Fibroblast of lung (primary cell): ENCODE results near the gene GPR152. TPM values are rescaled to one million over a fixed set of nuclear protein-coding genes. Genes with fewer than 3 reads are reported as not detected.

ENCODE experiments used
- DNase-seq, 2 donors: peaks; one replicate each; pipeline versions ENCODE4 v3.0.0 to v3.0.0-alpha.2; 2010; ENCODE audit warnings: low read depth in 2 of 2
- H2AFZ ChIP-seq: 2 replicates; pipeline ENCODE4 v1.5.1; 2012; ENCODE audit warnings: low read length, control low read depth, inconsistent platforms
- H3K27ac ChIP-seq: 2 replicates; pipeline ENCODE4 v1.5.1; 2011; ENCODE audit warnings: low read length, control low read depth; ENCODE audit not compliant: insufficient read depth
- H3K27me3 ChIP-seq: 2 replicates; pipeline ENCODE4 v1.5.1; 2011; ENCODE audit warnings: mild to moderate bottlenecking, low read length; ENCODE audit not compliant: control insufficient read depth, insufficient read depth
- H3K36me3 ChIP-seq: 2 replicates; pipeline ENCODE4 v1.5.1; 2011; ENCODE audit warnings: low read length; ENCODE audit not compliant: control insufficient read depth, insufficient read depth
- H3K4me1 ChIP-seq: 2 replicates; pipeline ENCODE4 v1.5.1; 2011; ENCODE audit warnings: low read length; ENCODE audit not compliant: control insufficient read depth, insufficient read depth; ENCODE audit errors: extremely low read depth
- H3K4me2 ChIP-seq: 2 replicates; pipeline ENCODE4 v1.5.1; 2011; ENCODE audit warnings: low read length, control low read depth; ENCODE audit not compliant: insufficient read depth; ENCODE audit errors: extremely low read depth
- H3K4me3 ChIP-seq, 4 experiments: fragments of 200-600 bp in 1 of 4; sonication (generic) in 1 of 4; replicated peaks in 1 of 4; 2 replicates each; pipeline ENCODE4 v1.5.1; 2011 to 2016; ENCODE audit warnings: low read length in 4 of 4, low read depth in 3 of 4, mild to moderate bottlenecking in 3 of 4, control low read depth in 2 of 4, inconsistent platforms in 1 of 4, mixed read lengths in 1 of 4; ENCODE audit not compliant: insufficient read depth in 1 of 4; ENCODE audit errors: control extremely low read depth in 1 of 4
- H3K79me2 ChIP-seq: 2 replicates; pipeline ENCODE4 v1.5.1; 2012; ENCODE audit warnings: mild to moderate bottlenecking, low read length, inconsistent platforms; ENCODE audit not compliant: control insufficient read depth, insufficient read depth
- H3K9ac ChIP-seq: 2 replicates; pipeline ENCODE4 v1.5.1; 2011; ENCODE audit warnings: mild to moderate bottlenecking, low read length, control low read depth; ENCODE audit not compliant: insufficient read depth
- H3K9me3 ChIP-seq: 2 replicates; pipeline ENCODE4 v1.5.1; 2012; ENCODE audit warnings: low read depth, low read length; ENCODE audit not compliant: control insufficient read depth, insufficient read depth
- H4K20me1 ChIP-seq: 2 replicates; pipeline ENCODE4 v1.5.1; 2011; ENCODE audit warnings: low read length; ENCODE audit not compliant: control insufficient read depth, insufficient read depth; ENCODE audit errors: extremely low read depth
- CTCF ChIP-seq, 2 donors: IDR thresholded peaks in 1 of 2; conservative IDR thresholded peaks in 1 of 2; 1 replicate in 1 of 2; 2 replicates in 1 of 2; pipeline ENCODE4 v1.5.1; 2011 to 2012; ENCODE audit warnings: low read length in 2 of 2, control low read depth in 1 of 2, inconsistent platforms in 1 of 2, low read depth in 1 of 2, mild to moderate bottlenecking in 1 of 2
- EZH2 ChIP-seq: IDR thresholded peaks from 2 replicates; pipeline ENCODE4 v1.5.1; 2012; ENCODE audit warnings: low read length, control low read depth, mild to moderate bottlenecking; ENCODE audit errors: missing control alignments
- polyA plus RNA-seq, 2 donors: library from polyadenylated mRNA; depleted of rRNA in 1 of 2; stranded (reverse) in 1 of 2; unstranded in 1 of 2; fragments of >200 nt; gene quantifications; 2 replicates each; pipeline ENCODE4 v1.2.1, GENCODE V29; 2011 to 2012; ENCODE audit warnings: missing spikeins in 1 of 2
- total RNA-seq: library from RNA; depleted of rRNA; stranded (reverse); fragments of >200 nt; gene quantifications from 2 replicates; pipeline ENCODE4 v1.2.1, GENCODE V29; 2014

The GPR152 gene
- total and polyA plus RNA-seq, 2 donors (not counting 1 experiment from before 2014, with no cell fraction given) = not detected

- H3K27ac ChIP-seq = peak overlapping the region; percentile 73
- peak overlapping the region; percentile 75 for H3K4me2 ChIP-seq
- no peak for DNase-seq
- H4K20me1 ChIP-seq = no peaks in the 10 kb centered on the region
- H3K27me3 ChIP-seq = no peaks in the 10 kb centered on the region
- peak overlapping the region; percentile 79 for H3K9ac ChIP-seq
- no peak overlapping the region for H2AFZ ChIP-seq
- H3K36me3 ChIP-seq = no peaks in the 10 kb centered on the region
- TF ChIP-seq EZH2 (no peak), CTCF (conservative IDR thresholded peaks at IDR 0.05 in 1 of 2, IDR thresholded peaks at IDR 0.05 in 1 of 2; ENCODE audit: low read depth in 1 of 2, low read length in 2 of 2) (no peak)
- H3K9me3 ChIP-seq = no peaks in the 10 kb centered on the region
- peak overlapping the region; percentile 58 to 91 (median 78) for H3K4me3 ChIP-seq
- H3K79me2 ChIP-seq = no peaks in the 10 kb centered on the region
- peaks cover 6% of the 10 kb centered on the region for H3K4me1 ChIP-seq
Measured at GRCh38 chr11:67468456-67468758, 15.9 kb upstream of the GPR152 start.

- Histone ChIP-seq H3K4me1 (peaks cover 6% of the 10 kb centered on the region), H3K27ac (no peak overlapping the region), H3K4me3 (peak overlapping the region; percentile 58 to 91 (median 78)), H2AFZ (no peak overlapping the region), H3K36me3 (no peaks in the 10 kb centered on the region), H4K20me1 (no peaks in the 10 kb centered on the region), H3K9me3 (no peaks in the 10 kb centered on the region), H3K9ac (peak overlapping the region; percentile 79), H3K79me2 (no peaks in the 10 kb centered on the region), H3K4me2 (peak overlapping the region; percentile 75), H3K27me3 (no peaks in the 10 kb centered on the region)
- peak in 1 of 2 donors; percentile 44 for DNase-seq
- TF ChIP-seq CTCF (conservative IDR thresholded peaks at IDR 0.05 in 1 of 2, IDR thresholded peaks at IDR 0.05 in 1 of 2; ENCODE audit: low read depth in 1 of 2, low read length in 2 of 2) (no peak), EZH2 (no peak)
Measured at GRCh38 chr11:67468056-67468455, 15.5 kb upstream of the GPR152 start.

GRCh38 chr11:67466962-67467771, 14.6 kb upstream of the GPR152 start:
- Histone ChIP-seq H3K27ac (no peak overlapping the region), H3K27me3 (no peaks in the 10 kb centered on the region), H3K9me3 (no peaks in the 10 kb centered on the region), H3K9ac (no peak overlapping the region), H3K4me2 (no peak overlapping the region), H3K4me1 (peaks cover 6% of the 10 kb centered on the region), H4K20me1 (no peaks in the 10 kb centered on the region), H3K4me3 (no peak overlapping the region), H2AFZ (no peak overlapping the region), H3K36me3 (no peaks in the 10 kb centered on the region), H3K79me2 (no peaks in the 10 kb centered on the region)
- TF ChIP-seq CTCF (conservative IDR thresholded peaks at IDR 0.05 in 1 of 2, IDR thresholded peaks at IDR 0.05 in 1 of 2; ENCODE audit: low read depth in 1 of 2, low read length in 2 of 2) (no peak), EZH2 (no peak)
- no peak for DNase-seq
